ENCODE measurements around the gene NPAS2.

The NPAS2 gene

DNA sequence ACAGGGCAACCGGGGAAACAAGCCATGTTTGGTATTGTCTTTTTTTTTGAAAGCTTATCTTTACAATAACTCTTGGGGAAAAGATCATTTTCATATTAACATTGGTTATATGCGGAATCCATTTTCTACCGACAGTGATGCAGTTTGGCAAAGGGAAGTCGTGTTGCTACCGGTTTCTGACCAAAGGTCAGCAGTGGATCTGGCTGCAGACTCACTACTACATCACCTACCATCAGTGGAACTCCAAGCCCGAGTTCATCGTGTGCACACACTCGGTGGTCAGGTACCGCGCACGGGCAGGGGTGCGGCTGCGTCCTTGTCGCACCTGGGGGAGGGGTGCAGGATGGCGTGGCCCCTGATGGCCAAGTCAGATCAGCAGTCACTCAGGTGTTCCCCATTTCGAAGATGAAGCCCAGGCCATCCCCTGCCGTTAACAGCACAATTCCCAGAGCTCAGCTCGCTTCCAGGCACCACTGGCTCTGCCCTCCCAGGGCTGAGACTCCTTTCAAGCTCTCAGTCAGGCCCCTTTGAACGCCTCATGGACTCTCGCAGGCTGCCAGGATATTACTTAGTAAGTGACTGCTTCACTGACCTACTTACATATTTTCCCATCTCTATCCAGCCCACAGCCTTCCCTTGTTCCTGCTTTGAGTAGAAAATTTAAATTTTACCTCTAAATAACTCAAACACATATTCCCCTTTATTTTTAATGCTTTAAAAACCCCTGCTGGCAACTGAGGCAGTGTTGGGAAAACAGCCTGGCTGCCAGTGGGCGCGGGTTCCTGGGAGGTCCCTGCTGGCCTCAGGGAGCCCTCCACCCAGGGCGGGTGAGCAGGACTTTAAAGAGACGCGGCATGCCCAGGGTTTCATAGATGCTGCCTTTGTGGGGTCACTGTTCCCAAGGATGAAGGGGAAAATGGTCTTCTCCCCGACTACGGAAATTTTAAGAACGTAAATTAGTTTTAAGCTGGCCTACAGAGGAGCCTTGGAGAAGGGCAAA, 148.5 kb downstream of the NPAS2 start:
- TF ChIP-seq, protein P1, sequence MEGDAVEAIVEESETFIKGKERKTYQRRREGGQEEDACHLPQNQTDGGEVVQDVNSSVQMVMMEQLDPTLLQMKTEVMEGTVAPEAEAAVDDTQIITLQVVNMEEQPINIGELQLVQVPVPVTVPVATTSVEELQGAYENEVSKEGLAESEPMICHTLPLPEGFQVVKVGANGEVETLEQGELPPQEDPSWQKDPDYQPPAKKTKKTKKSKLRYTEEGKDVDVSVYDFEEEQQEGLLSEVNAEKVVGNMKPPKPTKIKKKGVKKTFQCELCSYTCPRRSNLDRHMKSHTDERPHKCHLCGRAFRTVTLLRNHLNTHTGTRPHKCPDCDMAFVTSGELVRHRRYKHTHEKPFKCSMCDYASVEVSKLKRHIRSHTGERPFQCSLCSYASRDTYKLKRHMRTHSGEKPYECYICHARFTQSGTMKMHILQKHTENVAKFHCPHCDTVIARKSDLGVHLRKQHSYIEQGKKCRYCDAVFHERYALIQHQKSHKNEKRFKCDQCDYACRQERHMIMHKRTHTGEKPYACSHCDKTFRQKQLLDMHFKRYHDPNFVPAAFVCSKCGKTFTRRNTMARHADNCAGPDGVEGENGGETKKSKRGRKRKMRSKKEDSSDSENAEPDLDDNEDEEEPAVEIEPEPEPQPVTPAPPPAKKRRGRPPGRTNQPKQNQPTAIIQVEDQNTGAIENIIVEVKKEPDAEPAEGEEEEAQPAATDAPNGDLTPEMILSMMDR (IDR thresholded peaks at IDR 0.05; ENCODE audit: low read depth, low read length), result no peak
- no peak for DNase-seq (ENCODE audit: extremely low read depth, low read depth)

DNA sequence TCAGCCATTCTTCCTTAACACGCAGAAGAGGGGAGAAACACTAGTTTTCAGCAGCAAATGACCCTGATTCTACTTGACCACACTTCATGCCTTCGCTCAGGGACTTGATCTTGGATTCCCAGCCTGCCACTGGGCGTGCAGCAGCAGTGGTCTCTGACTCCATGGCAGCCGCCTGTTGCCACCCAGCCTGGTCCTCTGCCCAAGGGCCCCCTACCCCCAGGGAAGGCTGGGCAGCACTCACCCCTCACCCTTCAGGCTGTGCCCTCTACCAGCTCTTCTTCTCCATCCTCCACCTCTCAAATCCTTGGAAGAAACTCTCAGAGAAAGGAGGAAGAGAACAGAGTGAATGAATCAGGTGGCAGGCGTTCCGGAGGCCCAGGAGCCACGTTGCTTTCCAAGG, 150.1 kb downstream of the NPAS2 start:
- DNase-seq (ENCODE audit: extremely low read depth, low read depth), result no peak
- TF ChIP-seq, protein P1 (IDR thresholded peaks at IDR 0.05; ENCODE audit: low read depth, low read length), result no peak

GRCh38 chr2:100971221-100971620, 151.3 kb downstream of the NPAS2 start:
- TF ChIP-seq, protein P1 (IDR thresholded peaks at IDR 0.05; ENCODE audit: low read depth, low read length), result no peak
- no peak for DNase-seq (ENCODE audit: extremely low read depth, low read depth)

DNA sequence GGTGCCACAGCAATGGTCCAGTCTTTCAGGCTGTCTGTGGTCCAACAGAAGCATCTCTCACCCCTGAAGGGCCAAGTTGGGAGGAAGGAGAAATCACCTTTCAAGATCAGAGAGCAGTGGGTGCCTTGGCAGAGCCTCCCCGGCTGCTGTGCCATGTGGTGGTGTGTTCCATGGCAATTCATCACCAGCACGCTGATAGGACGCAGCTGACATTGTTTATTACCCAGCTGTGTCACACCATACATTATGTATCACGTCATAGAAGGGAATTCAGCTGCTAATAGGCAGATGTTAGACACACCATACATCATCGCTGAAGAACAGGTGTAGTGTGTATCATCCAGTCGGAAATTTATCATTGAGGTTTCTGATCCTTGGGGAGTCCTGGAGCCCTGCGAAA, 152.5 kb downstream of the NPAS2 start:
- TF ChIP-seq, protein P1 (IDR thresholded peaks at IDR 0.05; ENCODE audit: low read depth, low read length), result no peak
- DNase-seq (ENCODE audit: extremely low read depth, low read depth), result no peak

- DNase-seq (ENCODE audit: extremely low read depth, low read depth), result no peak
- TF ChIP-seq, protein P1 (IDR thresholded peaks at IDR 0.05; ENCODE audit: low read depth, low read length), result no peak
Measured at GRCh38 chr2:100974712-100975520, 155.0 kb downstream of the NPAS2 start.

DNA sequence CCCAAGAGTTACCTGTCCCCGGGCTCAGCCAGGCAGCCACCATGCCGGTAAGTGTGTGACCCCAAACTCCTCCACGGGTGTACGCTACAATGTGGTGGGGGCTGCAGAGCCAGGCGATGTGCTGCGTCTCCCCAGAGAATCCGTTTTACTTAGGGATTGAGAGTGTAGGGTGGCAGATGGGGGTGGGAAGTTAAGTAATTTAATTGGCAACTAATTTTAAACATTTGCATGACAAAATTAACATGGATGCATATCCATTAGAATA, 155.5 kb downstream of the NPAS2 start:
- DNase-seq (ENCODE audit: extremely low read depth, low read depth), result no peak
- TF ChIP-seq, protein P1 (IDR thresholded peaks at IDR 0.05; ENCODE audit: low read depth, low read length), result no peak

- TF ChIP-seq, protein P1 (IDR thresholded peaks at IDR 0.05; ENCODE audit: low read depth, low read length), result no peak
Measured at GRCh38 chr2:100976061-100976460, 156.1 kb downstream of the NPAS2 start.

More at GRCh38 chr2:100976061-100976460, 156.1 kb downstream of the NPAS2 start:
- DNase-seq (ENCODE audit: extremely low read depth, low read depth), result no peak

Measured in AG09319 (cell line).